SK-N-SH (cell line): ENCODE data around the gene GRIP2. TPM values are rescaled to one million over a fixed set of nuclear protein-coding genes. Genes with fewer than 3 reads are reported as not detected.

Source experiments
- CTCF ChIA-PET: fragments of 300-600, 350-600 bp; formaldehyde crosslinking; extraction: SDS; loops from one replicate; lab custom pipeline; 2021; lab: Yijun Ruan, JAX
- POLR2A ChIA-PET: fragments of 350-600 bp; sonication (Branson Sonifier 250); formaldehyde crosslinking; extraction: SDS; loops from one replicate; lab custom pipeline; 2020; ENCODE audit warnings: antibody characterized with exemption, inconsistent platforms; lab: Yijun Ruan, JAX
- DNase-seq: peaks from one replicate; pipeline ENCODE4 v3.0.0; 2012
- H2AFZ ChIP-seq: fragments of 200-600 bp; sonication (generic); 2 replicates; pipeline ENCODE4 v1.8.1; 2016; ENCODE audit warnings: antibody characterized with exemption, mild to moderate bottlenecking, low read depth
- H3F3A ChIP-seq: fragments of 200-600 bp; sonication (generic); replicated peaks from 2 replicates; pipeline ENCODE3; 2016; ENCODE audit warnings: antibody characterized with exemption, mild to moderate bottlenecking; ENCODE audit not compliant: insufficient read depth
- H3K27ac ChIP-seq, 2 experiments: fragments of 200-500 bp in 1 of 2; fragments of 200-600 bp in 1 of 2; sonication (Bioruptor generic) in 1 of 2; sonication (generic), shearing (Covaris generic) in 1 of 2; 2 replicates each; pipeline versions ENCODE4 v1.5.1 to v1.6.1; 2014 to 2016; ENCODE audit warnings: low read depth in 2 of 2, inconsistent platforms in 1 of 2, low read length in 1 of 2, mild to moderate bottlenecking in 1 of 2, mixed read lengths in 1 of 2
- H3K27me3 ChIP-seq: fragments of 200-600 bp; sonication (generic), shearing (Covaris generic); 2 replicates; pipeline ENCODE4 v1.6.1; 2016; ENCODE audit warnings: mixed run types; ENCODE audit not compliant: insufficient read depth
- H3K36me3 ChIP-seq, 2 experiments: fragments of 200-500 bp in 1 of 2; fragments of 200-600 bp in 1 of 2; sonication (Bioruptor generic) in 1 of 2; sonication (generic) in 1 of 2; replicated peaks in 1 of 2; 2 replicates each; pipeline versions ENCODE3 to v1.5.1; 2014 to 2016; ENCODE audit warnings: low read length in 1 of 2, mild to moderate bottlenecking in 1 of 2; ENCODE audit not compliant: insufficient read depth in 2 of 2, control insufficient read depth in 1 of 2
- H3K4me1 ChIP-seq, 2 experiments: fragments of 200-500 bp in 1 of 2; fragments of 200-600 bp in 1 of 2; sonication (Bioruptor generic) in 1 of 2; sonication (generic), shearing (Covaris generic) in 1 of 2; 2 replicates each; pipeline versions ENCODE4 v1.5.1 to v1.6.1; 2014 to 2016; ENCODE audit warnings: low read depth in 1 of 2, low read length in 1 of 2, mixed run types in 1 of 2; ENCODE audit not compliant: insufficient read depth in 2 of 2, control insufficient read depth in 1 of 2
- H3K4me2 ChIP-seq: fragments of 200-600 bp; sonication (generic), shearing (Covaris generic); 2 replicates; pipeline ENCODE4 v1.6.1; 2017; ENCODE audit warnings: mixed run types
- H3K4me3 ChIP-seq, 2 experiments: fragments of 200-500 bp in 1 of 2; fragments of 200-600 bp in 1 of 2; sonication (Bioruptor generic) in 1 of 2; sonication (generic), shearing (Covaris generic) in 1 of 2; 2 replicates each; pipeline versions ENCODE4 v1.5.1 to v1.8.1; 2014 to 2016; ENCODE audit warnings: low read depth in 2 of 2, inconsistent platforms in 1 of 2, low read length in 1 of 2, mild to moderate bottlenecking in 1 of 2, mixed read lengths in 1 of 2, moderate library complexity in 1 of 2
- H3K79me2 ChIP-seq: fragments of 200-600 bp; sonication (generic); 2 replicates; pipeline ENCODE4 v1.8.1; 2017; ENCODE audit warnings: mild to moderate bottlenecking; ENCODE audit not compliant: insufficient read depth
- H3K9ac ChIP-seq: fragments of 200-600 bp; sonication (generic); 2 replicates; pipeline ENCODE4 v1.6.1; 2017; ENCODE audit warnings: mixed run types
- H3K9me2 ChIP-seq: fragments of 200-600 bp; sonication (generic); 2 replicates; pipeline ENCODE4 v1.6.1; 2017; ENCODE audit warnings: mixed run types
- H3K9me3 ChIP-seq: fragments of 200-600 bp; sonication (generic); 2 replicates; pipeline ENCODE4 v1.6.1; 2017; ENCODE audit warnings: mixed run types, mild to moderate bottlenecking, moderate library complexity
- H4K20me1 ChIP-seq: fragments of 200-600 bp; sonication (generic); 2 replicates; pipeline ENCODE4 v1.6.1; 2017; ENCODE audit warnings: mild to moderate bottlenecking, mixed run types; ENCODE audit not compliant: insufficient read depth
- EP300 ChIP-seq, 2 experiments: IDR thresholded peaks; 2 replicates each; pipeline versions ENCODE4 v1.4.0 to v1.6.1; 2012; ENCODE audit warnings: borderline replicate concordance in 1 of 2, low read depth in 1 of 2, low read length in 1 of 2
- EZH2phosphoT487 ChIP-seq: fragments of 200-600 bp; sonication (generic); IDR thresholded peaks from 2 replicates; pipeline ENCODE4 v1.6.1; 2017; ENCODE audit warnings: low read depth, mixed run types, mild to moderate bottlenecking, antibody characterized with exemption, moderate library complexity, borderline replicate concordance
- FOXJ3 ChIP-seq: sonication (generic); formaldehyde crosslinking; IDR thresholded peaks from 2 replicates; pipeline ENCODE4 v1.5.1; 2020; ENCODE audit warnings: mild to moderate bottlenecking, missing genetic modification reagents
- FOXM1 ChIP-seq: IDR thresholded peaks from 2 replicates; pipeline ENCODE4 v1.4.0; 2012; ENCODE audit warnings: low read depth, mild to moderate bottlenecking
- GABPA ChIP-seq: IDR thresholded peaks from 2 replicates; pipeline ENCODE4 v1.4.0; 2012; ENCODE audit warnings: low read depth, mild to moderate bottlenecking
- NRF1 ChIP-seq: IDR thresholded peaks from 2 replicates; pipeline ENCODE4 v1.6.1; 2012; ENCODE audit warnings: low read depth, mild to moderate bottlenecking, low read length
- POLR2AphosphoS5 ChIP-seq: IDR thresholded peaks from 2 replicates; pipeline ENCODE4 v1.6.1; 2012; ENCODE audit warnings: low read depth, low read length
- SMC3 ChIP-seq: IDR thresholded peaks from 2 replicates; pipeline ENCODE4 v1.6.1; 2012; ENCODE audit warnings: low read depth, low read length, improper control_type of control experiment
- TCF12 ChIP-seq: IDR thresholded peaks from 2 replicates; pipeline ENCODE4 v1.4.0; 2012
- WGBS: methylation state at CpG from one replicate; pipeline ENCODE4 v1.1.6; 2017; ENCODE audit warnings: low lambda C conversion rate; 5-methylcytosine and 5-hydroxymethylcytosine counted together
- polyA plus RNA-seq, 3 experiments: library from polyadenylated mRNA; depleted of rRNA; stranded (reverse); fragments of >200 nt; gene quantifications; 2 replicates each; pipeline ENCODE4 v1.2.3, GENCODE V29; 2012
- TF ChIP-seq, protein P1 (sequence below): IDR thresholded peaks from 2 replicates; pipeline ENCODE4 v1.4.0; 2012; ENCODE audit warnings: low read depth, borderline replicate concordance
- TF ChIP-seq, protein P2 (sequence below): IDR thresholded peaks from 2 replicates; pipeline ENCODE4 v1.6.1; 2012; ENCODE audit warnings: mild to moderate bottlenecking, low read depth, low read length, moderate library complexity
- TF ChIP-seq, protein P3 (sequence below): fragments of 150-350 bp; IDR thresholded peaks from 2 replicates; pipeline ENCODE4 v1.6.1; 2016; ENCODE audit warnings: mild to moderate bottlenecking, low read depth, low read length

Gene GRIP2
- polyA plus RNA-seq, 1 of the 3 experiments (the other 2 are of a cell fraction), result 0.15 TPM

DNA sequence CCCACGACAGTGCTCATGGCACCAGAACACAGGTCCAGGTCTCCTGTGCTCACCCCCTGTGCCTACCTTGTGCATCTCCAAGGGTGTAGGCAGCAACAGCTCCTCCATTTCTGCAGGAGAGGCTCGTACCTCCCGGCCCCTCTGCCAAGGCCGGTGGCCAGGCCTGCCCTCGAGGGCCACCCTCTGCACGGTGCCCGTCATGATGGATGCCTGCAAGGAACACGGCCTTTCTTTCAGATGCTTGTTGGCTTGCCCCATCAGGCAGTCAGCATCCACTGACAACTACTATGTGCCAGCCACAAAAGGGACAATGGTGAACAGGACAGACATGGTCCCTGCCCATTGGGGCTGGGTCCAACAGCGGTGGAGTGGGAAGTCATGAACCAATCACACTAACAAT is 43.8 kb downstream of the GRIP2 start:
- 64% methylated on average over 8 of the region's 9 CpGs for WGBS
- Histone ChIP-seq H4K20me1 (no peaks in the 10 kb centered on the region), H3K36me3 (no peaks in the 10 kb centered on the region), H3K4me1 (no peaks in the 10 kb centered on the region), H3K9ac (no peak overlapping the region), H3K9me2 (no peaks in the 10 kb centered on the region), H2AFZ (no peak overlapping the region), H3K27ac (no peak overlapping the region), H3K79me2 (no peaks in the 10 kb centered on the region), H3F3A (no peaks in the 10 kb centered on the region), H3K9me3 (0 out of 2 replicates have a peak, but pooled peaks cover under 1% of the 10 kb centered on the region), H3K4me2 (no peak overlapping the region), H3K4me3 (no peak overlapping the region), H3K27me3 (no peaks in the 10 kb centered on the region; the same call in 1 of the 2 replicates)
- TF ChIP-seq FOXJ3 (CRISPR knock-in tag) (no peak), FOXM1 (no peak), POLR2AphosphoS5 (no peak), GABPA (no peak), NRF1 (no peak)
- TF ChIP-seq, protein P1, sequence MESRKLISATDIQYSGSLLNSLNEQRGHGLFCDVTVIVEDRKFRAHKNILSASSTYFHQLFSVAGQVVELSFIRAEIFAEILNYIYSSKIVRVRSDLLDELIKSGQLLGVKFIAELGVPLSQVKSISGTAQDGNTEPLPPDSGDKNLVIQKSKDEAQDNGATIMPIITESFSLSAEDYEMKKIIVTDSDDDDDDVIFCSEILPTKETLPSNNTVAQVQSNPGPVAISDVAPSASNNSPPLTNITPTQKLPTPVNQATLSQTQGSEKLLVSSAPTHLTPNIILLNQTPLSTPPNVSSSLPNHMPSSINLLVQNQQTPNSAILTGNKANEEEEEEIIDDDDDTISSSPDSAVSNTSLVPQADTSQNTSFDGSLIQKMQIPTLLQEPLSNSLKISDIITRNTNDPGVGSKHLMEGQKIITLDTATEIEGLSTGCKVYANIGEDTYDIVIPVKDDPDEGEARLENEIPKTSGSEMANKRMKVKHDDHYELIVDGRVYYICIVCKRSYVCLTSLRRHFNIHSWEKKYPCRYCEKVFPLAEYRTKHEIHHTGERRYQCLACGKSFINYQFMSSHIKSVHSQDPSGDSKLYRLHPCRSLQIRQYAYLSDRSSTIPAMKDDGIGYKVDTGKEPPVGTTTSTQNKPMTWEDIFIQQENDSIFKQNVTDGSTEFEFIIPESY, result no peak
- CTCF ChIA-PET, result interaction anchor here (1.6 kb wide), 1 partner anchor 52 kb away, joined by 8 read pairs; no protein-coding TSS in a partner anchor
- POLR2A ChIA-PET, result no interaction called here
- DNase-seq, result no peak

DNA sequence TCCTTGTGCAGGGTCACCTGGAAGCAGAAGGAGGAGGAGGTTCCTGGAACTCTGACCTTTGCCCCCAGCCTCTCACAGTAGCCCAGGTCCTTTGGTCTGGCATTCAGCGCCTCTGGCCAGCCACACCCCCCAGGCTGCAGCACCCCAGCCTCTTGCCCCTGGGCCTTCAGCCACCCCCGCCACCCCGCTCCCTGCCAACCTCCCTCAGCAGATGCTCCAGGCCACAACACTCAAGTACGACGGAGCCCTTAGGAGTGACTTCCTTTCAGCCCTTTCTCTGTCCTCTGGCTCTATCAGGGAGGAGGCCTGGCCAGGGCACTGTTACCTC is 45.2 kb downstream of the GRIP2 start:
- no peak overlapping the region for H2AFZ ChIP-seq
- no peaks in the 10 kb centered on the region for H3K36me3 ChIP-seq
- no peaks in the 10 kb centered on the region for H3K9me3 ChIP-seq
- 92% methylated on average over 5 of the region's 5 CpGs for WGBS
- no peak overlapping the region for H3K4me2 ChIP-seq
- TF ChIP-seq TCF12 (no peak), SMC3 (no peak), EZH2phosphoT487 (no peak), EP300 (IDR thresholded peaks at IDR 0.05; ENCODE audit: borderline replicate concordance in 1 of 2, low read depth in 1 of 2, low read length in 1 of 2) (no peak)
- TF ChIP-seq, protein P2, sequence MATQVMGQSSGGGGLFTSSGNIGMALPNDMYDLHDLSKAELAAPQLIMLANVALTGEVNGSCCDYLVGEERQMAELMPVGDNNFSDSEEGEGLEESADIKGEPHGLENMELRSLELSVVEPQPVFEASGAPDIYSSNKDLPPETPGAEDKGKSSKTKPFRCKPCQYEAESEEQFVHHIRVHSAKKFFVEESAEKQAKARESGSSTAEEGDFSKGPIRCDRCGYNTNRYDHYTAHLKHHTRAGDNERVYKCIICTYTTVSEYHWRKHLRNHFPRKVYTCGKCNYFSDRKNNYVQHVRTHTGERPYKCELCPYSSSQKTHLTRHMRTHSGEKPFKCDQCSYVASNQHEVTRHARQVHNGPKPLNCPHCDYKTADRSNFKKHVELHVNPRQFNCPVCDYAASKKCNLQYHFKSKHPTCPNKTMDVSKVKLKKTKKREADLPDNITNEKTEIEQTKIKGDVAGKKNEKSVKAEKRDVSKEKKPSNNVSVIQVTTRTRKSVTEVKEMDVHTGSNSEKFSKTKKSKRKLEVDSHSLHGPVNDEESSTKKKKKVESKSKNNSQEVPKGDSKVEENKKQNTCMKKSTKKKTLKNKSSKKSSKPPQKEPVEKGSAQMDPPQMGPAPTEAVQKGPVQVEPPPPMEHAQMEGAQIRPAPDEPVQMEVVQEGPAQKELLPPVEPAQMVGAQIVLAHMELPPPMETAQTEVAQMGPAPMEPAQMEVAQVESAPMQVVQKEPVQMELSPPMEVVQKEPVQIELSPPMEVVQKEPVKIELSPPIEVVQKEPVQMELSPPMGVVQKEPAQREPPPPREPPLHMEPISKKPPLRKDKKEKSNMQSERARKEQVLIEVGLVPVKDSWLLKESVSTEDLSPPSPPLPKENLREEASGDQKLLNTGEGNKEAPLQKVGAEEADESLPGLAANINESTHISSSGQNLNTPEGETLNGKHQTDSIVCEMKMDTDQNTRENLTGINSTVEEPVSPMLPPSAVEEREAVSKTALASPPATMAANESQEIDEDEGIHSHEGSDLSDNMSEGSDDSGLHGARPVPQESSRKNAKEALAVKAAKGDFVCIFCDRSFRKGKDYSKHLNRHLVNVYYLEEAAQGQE, result no peak
- TF ChIP-seq, protein P3, sequence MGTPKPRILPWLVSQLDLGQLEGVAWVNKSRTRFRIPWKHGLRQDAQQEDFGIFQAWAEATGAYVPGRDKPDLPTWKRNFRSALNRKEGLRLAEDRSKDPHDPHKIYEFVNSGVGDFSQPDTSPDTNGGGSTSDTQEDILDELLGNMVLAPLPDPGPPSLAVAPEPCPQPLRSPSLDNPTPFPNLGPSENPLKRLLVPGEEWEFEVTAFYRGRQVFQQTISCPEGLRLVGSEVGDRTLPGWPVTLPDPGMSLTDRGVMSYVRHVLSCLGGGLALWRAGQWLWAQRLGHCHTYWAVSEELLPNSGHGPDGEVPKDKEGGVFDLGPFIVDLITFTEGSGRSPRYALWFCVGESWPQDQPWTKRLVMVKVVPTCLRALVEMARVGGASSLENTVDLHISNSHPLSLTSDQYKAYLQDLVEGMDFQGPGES, result no peak
- TF ChIP-seq, all 33 proteins: peak for 0
- POLR2A ChIA-PET, result no interaction called here
- Histone ChIP-seq H3K79me2 (no peaks in the 10 kb centered on the region), H3K27ac (no peak overlapping the region), H4K20me1 (no peaks in the 10 kb centered on the region), H3F3A (no peaks in the 10 kb centered on the region), H3K4me3 (no peak overlapping the region), H3K4me1 (no peaks in the 10 kb centered on the region), H3K9me2 (no peaks in the 10 kb centered on the region), H3K27me3 (no peaks in the 10 kb centered on the region; the same call in 1 of the 2 replicates), H3K9ac (no peak overlapping the region)
- DNase-seq, result no peak
- CTCF ChIA-PET, result interaction anchor here (1.0 to 1.1 kb wide), 2 partner anchors 13 to 24 kb away, joined by 3 to 5 read pairs; no protein-coding TSS in a partner anchor
